GM18508 (cell line): ENCODE measurements around the gene CLUH.

ENCODE experiments used
- ATAC-seq: cut with Tn5 transposase; IDR thresholded peaks from one replicate; pipeline ENCODE4 v1.9.1; 2021; ENCODE audit warnings: moderate number of reproducible peaks; ENCODE audit not compliant: insufficient read depth, unreplicated experiment

The CLUH gene, protein sequence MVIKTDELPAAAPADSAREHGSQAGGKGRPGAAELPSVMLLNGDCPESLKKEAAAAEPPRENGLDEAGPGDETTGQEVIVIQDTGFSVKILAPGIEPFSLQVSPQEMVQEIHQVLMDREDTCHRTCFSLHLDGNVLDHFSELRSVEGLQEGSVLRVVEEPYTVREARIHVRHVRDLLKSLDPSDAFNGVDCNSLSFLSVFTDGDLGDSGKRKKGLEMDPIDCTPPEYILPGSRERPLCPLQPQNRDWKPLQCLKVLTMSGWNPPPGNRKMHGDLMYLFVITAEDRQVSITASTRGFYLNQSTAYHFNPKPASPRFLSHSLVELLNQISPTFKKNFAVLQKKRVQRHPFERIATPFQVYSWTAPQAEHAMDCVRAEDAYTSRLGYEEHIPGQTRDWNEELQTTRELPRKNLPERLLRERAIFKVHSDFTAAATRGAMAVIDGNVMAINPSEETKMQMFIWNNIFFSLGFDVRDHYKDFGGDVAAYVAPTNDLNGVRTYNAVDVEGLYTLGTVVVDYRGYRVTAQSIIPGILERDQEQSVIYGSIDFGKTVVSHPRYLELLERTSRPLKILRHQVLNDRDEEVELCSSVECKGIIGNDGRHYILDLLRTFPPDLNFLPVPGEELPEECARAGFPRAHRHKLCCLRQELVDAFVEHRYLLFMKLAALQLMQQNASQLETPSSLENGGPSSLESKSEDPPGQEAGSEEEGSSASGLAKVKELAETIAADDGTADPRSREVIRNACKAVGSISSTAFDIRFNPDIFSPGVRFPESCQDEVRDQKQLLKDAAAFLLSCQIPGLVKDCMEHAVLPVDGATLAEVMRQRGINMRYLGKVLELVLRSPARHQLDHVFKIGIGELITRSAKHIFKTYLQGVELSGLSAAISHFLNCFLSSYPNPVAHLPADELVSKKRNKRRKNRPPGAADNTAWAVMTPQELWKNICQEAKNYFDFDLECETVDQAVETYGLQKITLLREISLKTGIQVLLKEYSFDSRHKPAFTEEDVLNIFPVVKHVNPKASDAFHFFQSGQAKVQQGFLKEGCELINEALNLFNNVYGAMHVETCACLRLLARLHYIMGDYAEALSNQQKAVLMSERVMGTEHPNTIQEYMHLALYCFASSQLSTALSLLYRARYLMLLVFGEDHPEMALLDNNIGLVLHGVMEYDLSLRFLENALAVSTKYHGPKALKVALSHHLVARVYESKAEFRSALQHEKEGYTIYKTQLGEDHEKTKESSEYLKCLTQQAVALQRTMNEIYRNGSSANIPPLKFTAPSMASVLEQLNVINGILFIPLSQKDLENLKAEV (N-terminal part only)

DNA sequence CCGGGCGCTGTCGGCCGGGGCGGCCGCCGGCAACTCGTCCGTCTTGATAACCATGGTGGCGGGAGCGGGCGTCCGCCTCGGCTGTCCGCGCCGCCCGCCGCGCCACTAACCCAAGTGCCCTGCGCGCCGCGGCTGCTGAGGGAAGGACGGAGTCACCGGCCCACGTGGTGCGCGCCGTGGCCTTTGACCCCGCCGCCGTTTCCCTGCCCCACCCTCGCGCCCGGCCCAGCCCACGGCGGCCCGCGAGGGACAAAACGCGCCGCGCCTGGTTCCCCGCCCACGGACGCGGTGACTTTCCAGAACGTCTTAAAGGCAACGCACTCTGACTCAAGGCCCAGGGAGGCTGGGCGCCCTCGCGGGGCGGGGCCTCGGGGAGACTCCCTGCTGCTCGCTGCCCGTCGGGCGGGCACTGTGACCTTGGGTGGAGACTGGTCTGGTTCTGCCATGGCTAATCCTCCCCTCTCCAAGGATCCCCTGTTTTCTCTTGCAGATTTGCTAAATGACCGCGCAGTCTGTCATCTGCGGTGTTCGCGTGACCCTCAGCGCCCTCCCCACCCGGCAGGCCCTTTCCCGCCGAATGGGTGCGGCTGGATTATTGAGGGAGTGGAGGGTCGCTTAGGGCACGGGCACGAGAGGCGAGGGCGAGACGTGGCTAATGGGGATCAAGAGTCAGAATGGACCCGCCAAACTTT, at the start of gene CLUH:
Gene CLUH (minus strand): TSS at position 157 of the 692 bp plus-strand sequence. CDS start 103 bp downstream, at position 54.
- ATAC-seq = peak; percentile 61

DNA sequence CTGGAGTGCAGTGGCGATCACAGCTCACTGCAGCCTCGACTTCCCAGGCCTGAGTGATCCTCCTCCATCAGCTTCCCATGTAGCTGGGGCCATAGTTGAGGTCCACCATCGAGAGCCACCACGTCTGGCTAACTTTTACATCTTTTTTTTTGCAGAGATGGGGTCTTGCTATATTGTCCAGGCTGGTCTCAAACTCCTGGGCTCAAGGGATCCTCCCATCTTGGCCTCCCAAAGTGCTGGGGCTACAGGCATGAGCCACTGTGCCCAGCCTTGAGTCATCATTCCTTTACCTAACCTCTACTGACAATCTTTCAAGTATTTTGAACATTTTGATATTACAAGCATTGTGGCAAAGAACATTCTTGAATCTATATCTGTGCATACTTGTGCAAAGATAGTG, 47.3 kb upstream of the CLUH start:
- ATAC-seq = no peak

DNA sequence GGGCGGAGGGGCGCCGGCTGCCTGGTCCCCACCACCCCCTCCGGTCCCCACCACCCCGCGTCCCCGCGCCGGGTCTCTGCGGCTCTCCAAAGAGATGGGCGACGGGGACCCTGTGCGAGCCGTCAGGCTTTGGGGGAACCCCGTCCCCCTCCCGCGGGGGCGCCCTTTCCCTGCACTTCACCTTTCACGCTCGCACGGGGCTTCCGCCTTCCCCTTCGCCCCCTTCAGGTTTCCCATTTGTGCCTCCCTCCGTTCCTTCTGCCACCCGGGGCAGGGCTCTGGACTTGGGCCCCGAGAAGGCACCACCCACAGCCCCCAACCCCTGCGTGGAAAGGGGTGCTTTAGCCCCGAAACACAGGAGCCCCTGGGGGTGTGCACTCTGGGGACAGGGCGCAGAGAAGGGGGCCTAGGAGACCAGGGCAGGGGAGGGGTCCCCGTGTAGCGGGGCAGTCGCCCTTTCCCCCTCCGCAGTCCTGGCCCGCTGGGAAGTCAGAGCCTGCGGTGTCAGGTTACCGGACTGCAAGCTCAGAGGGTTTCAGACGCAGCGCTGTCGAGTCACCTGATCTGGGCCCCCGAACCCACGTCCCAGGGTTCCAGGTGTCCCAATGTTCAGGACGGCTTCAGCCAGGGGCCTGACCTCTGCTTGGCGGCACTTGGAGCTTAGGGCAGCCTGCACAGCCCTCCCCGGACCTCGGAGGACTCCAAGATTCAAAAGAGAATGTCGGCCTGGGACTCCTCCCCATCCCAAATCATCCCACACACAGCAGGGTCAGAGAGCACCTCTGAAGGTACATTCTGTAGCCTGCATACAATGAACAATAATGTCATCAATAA, 44.5 kb upstream of the CLUH start:
- ATAC-seq = no peak

DNA sequence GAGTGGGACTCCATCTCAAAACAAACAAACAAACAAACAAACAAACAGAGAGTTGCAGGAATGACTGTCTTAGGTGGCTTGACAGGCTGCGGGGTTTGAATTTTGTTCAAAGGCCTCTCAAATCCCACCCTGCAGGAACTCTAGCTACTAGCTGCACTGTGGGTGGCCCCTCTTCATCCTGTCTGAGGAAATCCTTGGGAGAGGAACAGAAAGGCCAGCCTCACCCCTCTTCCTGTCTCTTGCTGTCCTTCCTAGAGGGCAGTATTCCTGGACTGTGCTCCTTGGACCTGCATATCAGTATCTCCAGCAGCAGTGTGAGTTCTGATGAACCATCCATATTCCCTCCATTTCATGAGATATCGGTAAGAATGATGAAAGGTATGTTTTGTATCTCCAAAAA, 39.9 kb upstream of the CLUH start:
- no peak for ATAC-seq

DNA sequence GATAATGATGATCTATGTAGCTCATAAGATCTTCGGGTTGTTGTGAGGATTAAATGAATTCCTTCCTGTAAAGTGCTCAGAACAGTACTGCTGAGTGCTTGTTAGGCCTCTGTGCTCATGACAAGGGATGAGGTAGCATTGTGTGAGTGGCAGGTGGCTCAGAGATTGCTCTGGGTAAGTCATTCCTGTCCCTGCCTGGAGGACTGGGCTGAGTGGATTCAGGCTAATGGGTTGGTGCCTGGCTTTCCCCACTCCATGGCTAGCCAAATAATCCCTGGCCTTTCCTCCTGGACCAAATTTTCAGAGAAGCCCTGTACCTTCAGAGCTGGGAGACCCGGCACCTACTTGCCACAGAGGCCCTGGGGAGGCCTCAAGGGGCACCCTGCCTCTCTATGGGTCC, 39.2 kb upstream of the CLUH start:
- ATAC-seq = no peak

DNA sequence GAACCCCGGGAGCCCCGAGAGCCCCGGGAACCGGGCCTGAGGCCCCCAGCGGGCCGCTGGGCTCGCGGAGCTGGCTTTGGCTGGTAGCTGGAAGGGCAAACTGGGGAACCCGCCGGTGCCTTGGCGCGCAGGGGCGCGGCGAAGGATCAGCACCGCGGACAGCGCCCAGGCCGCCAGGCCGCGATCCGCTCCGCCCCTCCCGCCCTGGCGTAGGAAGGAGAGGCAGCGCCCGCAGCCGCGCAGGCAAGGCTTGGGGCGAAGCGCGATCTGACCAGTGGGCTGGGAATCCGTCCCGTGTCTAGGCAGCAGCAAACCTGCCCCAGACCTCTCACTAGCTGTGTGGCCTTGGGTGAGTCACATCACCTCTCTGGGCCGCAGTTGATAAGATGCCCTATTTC, 38.2 kb upstream of the CLUH start:
- ATAC-seq = no peak

DNA sequence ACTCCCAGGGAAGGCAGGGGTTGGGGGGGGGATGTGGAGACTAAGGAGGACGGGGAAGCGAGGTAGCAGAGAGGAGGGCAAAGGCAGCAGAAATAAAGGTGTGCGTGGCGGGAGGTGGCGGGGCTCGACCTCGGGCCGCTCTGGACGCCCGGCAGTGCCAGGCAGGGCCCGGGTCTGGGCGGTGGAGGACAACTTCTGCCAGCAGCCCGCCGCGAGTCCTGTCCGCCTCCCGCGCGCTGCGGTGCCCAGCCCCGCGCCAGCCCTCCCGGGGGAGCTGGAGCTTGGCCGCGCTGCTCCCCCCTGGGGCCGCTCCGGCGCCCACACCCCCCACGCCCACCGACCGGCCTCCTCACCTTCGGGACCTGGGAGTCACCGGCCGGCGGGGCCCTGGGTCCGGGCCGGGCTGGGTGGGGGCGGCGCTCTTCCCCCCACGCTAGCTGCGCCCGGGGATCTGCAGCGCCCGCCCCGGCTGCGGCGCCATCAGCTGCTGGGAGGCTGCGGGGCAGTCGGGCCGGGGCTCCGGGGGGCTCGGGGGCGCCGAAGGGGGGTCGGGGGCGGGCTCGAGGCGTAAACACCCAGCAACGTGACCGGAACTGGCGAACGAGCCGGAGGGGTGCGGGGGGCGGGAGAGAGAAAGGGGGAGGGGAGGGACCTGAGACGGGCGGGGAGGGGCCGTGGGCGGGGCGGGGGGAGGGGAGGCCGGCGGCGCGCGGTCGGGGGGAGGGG, 37.7 kb upstream of the CLUH start, which contains the start of gene CCDC92B:
Gene CCDC92B (minus strand): TSS at position 595 of the 726 bp plus-strand sequence. CDS start 14,507 bp downstream, outside the sequence.
- ATAC-seq = no peak

DNA sequence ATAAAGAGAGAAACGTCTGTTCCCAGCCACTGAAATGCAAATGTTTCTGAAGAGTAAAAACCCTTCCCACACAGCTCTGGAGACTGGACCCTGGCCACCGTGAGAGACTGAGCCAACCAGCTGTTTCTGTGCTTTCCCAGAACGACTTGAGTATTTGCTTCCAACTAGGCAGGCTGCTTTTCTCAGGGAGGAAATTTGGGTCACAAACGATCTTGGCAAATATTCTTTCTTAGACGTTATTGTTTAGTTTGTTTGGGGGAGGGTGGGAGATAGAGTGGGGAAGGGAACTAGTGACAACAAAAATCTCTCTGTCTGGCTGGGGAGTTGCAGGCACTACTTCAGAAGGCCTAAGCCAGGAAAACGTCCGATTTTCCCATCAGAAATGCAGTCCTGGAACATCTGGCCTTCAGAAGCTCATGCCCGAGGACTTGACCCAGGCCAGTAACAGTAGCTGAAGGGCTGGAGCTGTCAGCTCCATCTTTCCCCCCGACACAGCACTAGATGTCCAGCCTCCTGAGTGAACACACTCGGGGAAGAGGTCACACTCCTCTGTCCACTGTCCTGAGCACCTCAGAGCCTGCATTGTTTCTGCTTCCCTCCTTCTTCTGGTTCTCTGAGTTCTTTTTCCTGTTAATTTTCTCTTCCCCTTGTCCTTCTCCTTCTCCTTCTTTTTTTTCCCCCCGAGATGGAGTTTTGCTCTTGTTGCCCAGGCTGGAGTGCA, 33.9 kb upstream of the CLUH start:
- ATAC-seq = no peak

DNA sequence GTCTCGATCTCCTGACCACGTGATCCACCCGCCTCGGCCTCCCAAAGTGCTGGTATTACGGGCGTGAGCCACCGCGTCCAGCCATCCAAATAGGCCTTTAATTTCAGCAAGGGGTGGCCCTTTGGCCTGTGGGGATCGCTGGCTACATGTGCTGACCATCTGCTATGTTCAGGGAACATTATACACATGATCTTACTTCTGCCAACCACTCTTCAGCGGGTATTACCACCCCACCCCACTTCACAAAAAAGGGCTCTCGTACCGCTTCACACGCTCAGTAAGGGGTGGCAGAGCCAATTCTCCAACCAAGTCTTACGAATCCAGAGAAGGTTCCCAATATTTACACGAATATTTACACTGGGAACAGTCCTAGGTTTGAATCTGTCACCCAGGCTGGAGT, 26.1 kb upstream of the CLUH start:
- ATAC-seq = no peak

DNA sequence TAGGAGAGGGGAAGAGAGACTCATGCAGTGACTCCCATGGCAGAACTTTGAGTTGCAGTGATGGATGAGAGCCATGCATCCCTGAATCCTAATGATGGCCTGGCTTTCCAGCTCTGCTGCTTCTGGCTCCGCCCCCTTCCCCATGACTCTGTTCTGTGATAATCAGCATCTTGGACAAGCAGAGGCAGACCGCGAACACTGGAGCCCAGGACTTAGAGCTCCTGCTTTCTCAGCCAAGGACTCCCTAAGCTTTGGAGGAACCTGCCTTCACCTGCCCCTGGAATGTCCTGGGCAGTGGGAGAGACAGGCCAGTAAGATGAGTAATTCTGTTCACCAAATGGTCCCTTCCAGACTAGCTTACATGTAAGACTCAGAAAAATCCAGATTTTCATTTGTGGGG, 25.4 kb upstream of the CLUH start:
- ATAC-seq = no peak

DNA sequence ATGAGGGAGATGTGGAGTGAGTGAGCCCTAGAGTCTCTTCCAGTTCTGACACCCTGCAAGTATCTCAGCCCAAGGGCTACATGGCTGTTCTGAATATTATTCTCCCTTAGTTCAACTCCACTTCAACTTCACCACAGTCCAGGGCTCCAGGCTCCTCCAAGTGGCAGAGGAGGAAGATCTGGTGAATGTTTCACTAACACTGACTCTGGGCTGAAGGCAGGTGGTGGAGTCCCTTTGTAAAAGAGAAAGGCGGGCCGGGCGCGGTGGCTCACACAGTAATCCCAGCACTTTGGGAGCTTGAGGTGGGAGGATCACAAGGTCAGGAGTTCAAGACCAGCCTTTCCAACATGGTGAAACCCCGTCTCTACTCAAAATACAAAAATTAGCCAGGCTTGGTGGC, 24.3 kb upstream of the CLUH start:
- no peak for ATAC-seq

DNA sequence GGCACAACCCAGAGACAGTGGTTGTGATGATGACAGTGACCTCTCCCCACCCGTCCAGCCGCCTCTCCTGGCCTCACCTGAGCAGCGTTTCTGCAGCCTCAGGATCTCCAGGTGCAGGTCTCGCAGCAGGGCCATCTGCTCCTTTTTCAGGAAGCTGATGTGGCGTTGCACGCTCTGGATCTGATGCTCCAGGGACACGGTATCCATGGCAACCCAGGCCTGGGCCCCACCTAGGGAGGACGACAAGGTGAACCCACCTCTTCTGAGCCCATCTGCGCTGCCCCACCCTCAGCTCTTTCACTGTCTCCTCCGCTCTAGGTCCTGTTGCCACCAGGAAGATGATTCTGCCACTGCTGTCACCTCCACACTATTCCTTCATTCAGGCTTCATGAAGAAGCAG, 23.4 kb upstream of the CLUH start:
- ATAC-seq = no peak

DNA sequence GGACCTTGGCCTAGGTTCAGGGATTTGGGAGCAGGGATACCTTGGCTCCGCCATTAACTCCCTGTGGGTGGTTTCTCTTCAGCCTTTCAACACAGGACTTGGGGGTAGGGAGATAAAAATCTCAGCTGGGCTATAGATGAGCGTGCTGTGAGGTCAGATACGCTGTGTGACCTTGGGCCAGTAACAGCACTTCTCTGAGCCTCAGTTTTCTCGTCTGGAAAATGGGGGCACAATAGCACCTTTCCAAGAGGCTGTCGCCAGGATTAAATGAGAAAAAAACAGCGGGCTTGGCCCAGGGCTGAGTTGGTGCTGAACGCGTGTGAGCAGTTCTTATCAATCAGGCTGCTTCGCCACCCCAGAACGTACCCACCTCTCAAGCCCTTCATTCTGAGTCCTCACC, 20.2 kb upstream of the CLUH start:
- ATAC-seq = no peak

DNA sequence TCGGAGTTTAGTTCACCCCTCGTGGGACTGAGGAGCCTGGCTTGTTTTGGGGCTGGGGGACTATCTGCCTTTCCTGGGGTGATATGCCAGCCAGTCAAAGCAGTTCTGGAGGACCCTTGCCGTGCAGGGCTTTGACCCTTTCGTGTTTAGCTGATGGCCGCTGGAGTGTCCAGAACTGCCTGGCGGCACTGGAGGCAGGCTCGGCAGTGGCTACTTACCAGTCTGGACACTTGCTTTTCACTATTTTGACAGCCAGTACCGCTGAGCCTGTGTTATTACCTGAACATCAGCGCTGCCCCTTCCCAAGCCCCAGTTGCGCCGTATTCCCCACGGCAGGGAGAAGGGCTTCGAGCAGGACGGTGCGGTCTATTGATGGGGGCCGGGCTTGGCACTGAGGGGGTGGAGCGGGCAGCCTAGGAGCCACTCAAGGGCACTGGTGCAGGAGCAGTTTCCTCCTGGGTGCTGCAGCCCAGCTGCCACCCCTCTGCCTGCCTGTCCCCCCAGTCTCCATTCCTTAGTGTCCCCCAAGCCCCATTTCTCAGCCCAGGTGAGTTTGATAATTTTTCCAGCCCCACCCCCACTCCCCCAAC, 19.3 kb upstream of the CLUH start:
- ATAC-seq = no peak

DNA sequence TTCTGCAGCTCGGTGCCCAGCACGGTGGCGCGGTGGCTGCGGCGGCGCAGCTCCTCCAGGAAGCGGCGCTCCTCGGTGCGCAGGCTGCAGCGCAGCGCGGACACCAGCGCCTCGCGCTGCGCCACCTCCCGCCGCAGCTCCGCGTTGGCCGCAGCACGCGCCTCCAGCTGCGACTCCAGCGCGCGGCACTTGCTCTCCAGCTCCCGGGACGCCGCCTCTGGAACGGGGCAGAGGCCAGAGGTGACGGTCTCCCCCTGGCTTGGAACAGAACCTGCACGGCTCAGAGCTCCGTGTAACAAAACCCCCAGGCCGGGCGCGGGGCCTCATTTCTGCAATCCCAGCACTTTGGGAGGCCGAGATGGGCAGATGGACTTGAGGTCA, 13.2 kb upstream of the CLUH start:
- no peak for ATAC-seq

DNA sequence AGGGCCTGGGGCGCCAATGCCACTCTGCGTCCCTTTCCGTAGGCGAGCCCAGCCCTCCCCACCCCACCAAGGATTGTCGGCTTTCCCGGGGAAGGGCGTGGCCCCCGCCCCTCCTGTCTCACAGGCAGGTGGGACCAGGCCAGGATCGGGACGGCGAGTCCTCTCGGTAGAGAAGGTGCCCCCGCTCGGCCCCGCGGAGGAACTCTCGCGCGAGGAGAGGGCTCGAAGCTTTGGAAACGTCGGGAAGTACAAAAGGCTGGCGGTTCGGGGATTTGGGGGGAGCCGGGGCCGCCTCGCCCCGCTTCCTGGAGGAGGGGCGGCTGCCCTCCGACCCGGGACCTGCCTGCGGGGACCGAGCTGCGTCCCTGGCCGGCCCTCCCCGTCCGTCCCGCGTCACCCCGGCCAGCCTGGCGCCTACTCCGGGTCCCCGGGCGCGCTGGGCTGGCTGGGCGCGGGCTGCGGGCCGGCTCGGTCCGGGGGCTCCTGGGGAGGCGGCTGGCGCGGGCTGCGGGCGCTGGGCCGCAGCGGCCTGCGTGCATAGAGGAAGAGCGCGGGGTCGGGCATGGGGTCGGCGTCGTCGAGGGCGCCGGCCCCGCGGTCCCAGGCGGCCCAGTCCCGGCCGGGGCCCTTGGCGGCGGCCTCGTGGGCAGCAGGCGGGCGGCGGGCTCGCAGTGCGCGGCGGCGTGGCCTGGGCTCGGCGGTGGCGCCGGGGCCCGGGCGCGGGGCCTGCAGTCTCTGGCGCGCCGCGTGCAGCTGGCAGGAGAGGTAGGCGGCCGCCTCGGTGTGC, 12.6 kb upstream of the CLUH start:
- no peak for ATAC-seq
